Heart left ventricle (tissue), 13 donors: ENCODE results near the gene MSLN.

Source experiments
- POLR2A ChIP-seq, 2 donors: fragments of 450-650 bp; IDR thresholded peaks; one replicate each; pipeline ENCODE4 v1.6.1; 2017; ENCODE audit warnings: antibody characterized with exemption in 2 of 2, mild to moderate bottlenecking in 2 of 2, moderate library complexity in 2 of 2
- TF ChIP-seq, protein P1 (sequence below), 12 donors: fragments of 200-600 bp; sonication (generic) in 4 of 12; IDR thresholded peaks; one replicate each; pipeline versions ENCODE4 v1.5.0 to v1.8.0; 2018 to 2022; ENCODE audit warnings: antibody characterized with exemption in 12 of 12, mild to moderate bottlenecking in 5 of 12
- donor health status: ischemic (EF 13 %, LVEDD 7.1; RV severe dilation, severe dysfunction).
- donor health status: DM: no; HTN: yes; CAD: no.
- donor health status: DM: no; HTN: no; CAD: no.
- donor health status: ischemic (EF 25% LVEDD 6.9; RV normal size, moderate dysfunction).
- donor health status: ischemic (EF 25% LVEDD 5.7; RV mildly dilated, moderate dysfunction).
- donor health status: ischemic (EF 35%, LVEDD 5.7; RV mildly dilated, moderate dysfunction).
- donor health status: nonischemic (EF 11% LVEDD 7.7; RV severe dilation, severe dysfunction).
- donor health status: DM: yes; HTN: yes; CAD: no.
- donor health status: PGD.
- donor health status: ischemic (EF 29% LVEDD 5.4; RV normal size, mild dysfunction).
- donor health status: nonischemic (EF 23%, LVEDD 6.1; RV moderate dilation, normal function).

GRCh38 chr16:777826-778225, 17.3 kb downstream of the MSLN start:
- TF ChIP-seq, protein P1, sequence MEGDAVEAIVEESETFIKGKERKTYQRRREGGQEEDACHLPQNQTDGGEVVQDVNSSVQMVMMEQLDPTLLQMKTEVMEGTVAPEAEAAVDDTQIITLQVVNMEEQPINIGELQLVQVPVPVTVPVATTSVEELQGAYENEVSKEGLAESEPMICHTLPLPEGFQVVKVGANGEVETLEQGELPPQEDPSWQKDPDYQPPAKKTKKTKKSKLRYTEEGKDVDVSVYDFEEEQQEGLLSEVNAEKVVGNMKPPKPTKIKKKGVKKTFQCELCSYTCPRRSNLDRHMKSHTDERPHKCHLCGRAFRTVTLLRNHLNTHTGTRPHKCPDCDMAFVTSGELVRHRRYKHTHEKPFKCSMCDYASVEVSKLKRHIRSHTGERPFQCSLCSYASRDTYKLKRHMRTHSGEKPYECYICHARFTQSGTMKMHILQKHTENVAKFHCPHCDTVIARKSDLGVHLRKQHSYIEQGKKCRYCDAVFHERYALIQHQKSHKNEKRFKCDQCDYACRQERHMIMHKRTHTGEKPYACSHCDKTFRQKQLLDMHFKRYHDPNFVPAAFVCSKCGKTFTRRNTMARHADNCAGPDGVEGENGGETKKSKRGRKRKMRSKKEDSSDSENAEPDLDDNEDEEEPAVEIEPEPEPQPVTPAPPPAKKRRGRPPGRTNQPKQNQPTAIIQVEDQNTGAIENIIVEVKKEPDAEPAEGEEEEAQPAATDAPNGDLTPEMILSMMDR (IDR thresholded peaks at IDR 0.05), result no peak
- no peak for TF ChIP-seq POLR2A (IDR thresholded peaks at IDR 0.05)
